ENCODE measurements around the gene TSPAN11.

Gene TSPAN11

GRCh38 chr12:30926243-30927221 lies at the start of gene TSPAN11:
Gene TSPAN11 (plus strand): TSS chr12:30926748. CDS start chr12:30953992, 27,244 bp downstream.
- peak within 1 kb of the TSS; percentile 92 for H3K4me3 ChIP-seq
- peak within 1 kb of the TSS; percentile 89 for H3K9ac ChIP-seq (ENCODE audit: insufficient read length)
- no peak for DNase-seq (ENCODE audit: low read depth, low spot score)
- H3K9me3 ChIP-seq (ENCODE audit: low read depth, low read length), result no peaks in the 10 kb centered on the region
- peak within 1 kb of the TSS; percentile 76 for H3K27ac ChIP-seq
- TF ChIP-seq POLR2AphosphoS5 (IDR thresholded peaks at IDR 0.05; ENCODE audit: borderline replicate concordance, low read depth, low read length) (0 out of 2 replicates have a peak, but pooled peaks have one; percentile 12), EZH2 (IDR thresholded peaks at IDR 0.05) (no peak)
- H3K36me3 ChIP-seq (ENCODE audit: insufficient read depth, low read length), result no peaks in the 10 kb centered on the region

DNA sequence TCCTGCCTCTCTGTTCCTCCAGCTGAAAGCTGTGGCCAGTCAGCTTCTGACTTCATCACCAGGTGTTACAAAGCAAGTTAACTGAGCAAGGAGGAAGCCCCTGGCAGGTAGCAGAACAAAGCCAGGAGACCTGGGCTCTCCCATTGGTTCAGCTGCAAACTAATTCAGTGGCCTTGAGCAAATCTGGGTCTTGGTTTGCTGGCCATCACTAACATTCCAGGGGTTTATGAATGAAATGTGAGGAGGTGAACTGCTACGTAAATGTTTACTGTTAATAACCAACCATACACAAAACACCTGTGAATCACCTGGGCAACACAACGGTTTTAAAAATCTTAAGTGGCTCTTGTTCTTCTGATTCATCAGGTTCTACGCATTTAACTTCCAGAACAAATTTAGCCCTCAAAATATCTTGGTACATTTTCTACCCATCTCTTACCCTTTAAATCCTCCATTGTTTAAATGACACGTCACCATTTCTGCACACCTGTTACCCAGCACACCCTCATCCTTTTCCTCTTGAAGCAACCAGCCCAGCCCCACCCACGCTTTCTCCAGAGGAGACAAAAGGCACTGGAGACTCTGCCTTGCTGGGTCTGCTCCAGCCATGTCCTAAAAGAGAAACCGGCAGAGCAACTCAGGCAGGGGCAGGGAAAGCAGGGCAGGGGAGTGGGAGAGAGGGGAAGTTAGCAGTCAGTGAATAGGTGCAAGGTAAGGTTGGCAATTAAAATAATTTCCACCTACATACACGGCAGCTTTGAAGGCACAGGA lies 49.3 kb upstream of the TSPAN11 start:
- Histone ChIP-seq H3K27ac (no peak overlapping the region), H3K9ac (ENCODE audit: insufficient read length) (no peak overlapping the region), H3K36me3 (ENCODE audit: insufficient read depth, low read length) (no peaks in the 10 kb centered on the region), H3K4me3 (no peak overlapping the region), H3K9me3 (ENCODE audit: low read depth, low read length) (no peaks in the 10 kb centered on the region)
- TF ChIP-seq POLR2AphosphoS5 (IDR thresholded peaks at IDR 0.05; ENCODE audit: borderline replicate concordance, low read depth, low read length) (no peak), EZH2 (IDR thresholded peaks at IDR 0.05) (no peak), FOXP2 (optimal IDR thresholded peaks at IDR 0.05; ENCODE audit: control extremely low read depth, extremely low read length, insufficient read depth) (no peak)
- DNase-seq (ENCODE audit: low read depth, low spot score), result no peak

DNA sequence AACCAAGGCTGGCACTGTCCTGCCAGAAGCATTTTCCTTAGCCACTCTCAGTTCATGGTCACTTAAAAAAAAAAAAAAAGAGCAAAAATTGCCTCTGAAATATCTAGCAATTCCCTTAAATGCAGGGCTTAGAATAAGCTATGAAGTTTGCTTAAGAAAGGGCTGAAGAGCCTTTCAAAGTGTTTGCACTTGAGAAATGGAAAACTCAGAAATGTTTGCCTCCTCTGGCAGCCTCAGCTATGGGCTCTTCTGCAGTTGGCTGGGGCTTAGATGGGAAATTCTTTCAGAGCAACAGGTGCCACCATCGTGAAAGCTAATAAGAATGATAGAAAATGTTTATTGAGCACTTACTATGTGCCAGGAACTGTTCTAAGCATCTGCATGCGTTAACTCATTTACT lies 48.5 kb upstream of the TSPAN11 start:
- no peak overlapping the region for H3K4me3 ChIP-seq
- no peaks in the 10 kb centered on the region for H3K36me3 ChIP-seq (ENCODE audit: insufficient read depth, low read length)
- DNase-seq (ENCODE audit: low read depth, low spot score), result no peak
- no peak overlapping the region for H3K9ac ChIP-seq (ENCODE audit: insufficient read length)
- TF ChIP-seq EZH2 (IDR thresholded peaks at IDR 0.05) (no peak), FOXP2 (optimal IDR thresholded peaks at IDR 0.05; ENCODE audit: control extremely low read depth, extremely low read length, insufficient read depth) (no peak), POLR2AphosphoS5 (IDR thresholded peaks at IDR 0.05; ENCODE audit: borderline replicate concordance, low read depth, low read length) (no peak)
- no peak overlapping the region for H3K27ac ChIP-seq
- no peaks in the 10 kb centered on the region for H3K9me3 ChIP-seq (ENCODE audit: low read depth, low read length)

- TF ChIP-seq FOXP2 (optimal IDR thresholded peaks at IDR 0.05; ENCODE audit: control extremely low read depth, extremely low read length, insufficient read depth) (no peak), EZH2 (IDR thresholded peaks at IDR 0.05) (no peak), POLR2AphosphoS5 (IDR thresholded peaks at IDR 0.05; ENCODE audit: borderline replicate concordance, low read depth, low read length) (no peak)
- Histone ChIP-seq H3K9ac (ENCODE audit: insufficient read length) (no peak overlapping the region), H3K4me3 (no peak overlapping the region), H3K36me3 (ENCODE audit: insufficient read depth, low read length) (no peaks in the 10 kb centered on the region), H3K27ac (no peak overlapping the region), H3K9me3 (ENCODE audit: low read depth, low read length) (no peaks in the 10 kb centered on the region)
- DNase-seq (ENCODE audit: low read depth, low spot score), result no peak
These were observed 46.5 kb upstream of the TSPAN11 start for GRCh38 chr12:30880061-30880460.

- Histone ChIP-seq H3K27ac (no peak overlapping the region), H3K9me3 (ENCODE audit: low read depth, low read length) (no peaks in the 10 kb centered on the region), H3K4me3 (no peak overlapping the region), H3K36me3 (ENCODE audit: insufficient read depth, low read length) (no peaks in the 10 kb centered on the region), H3K9ac (ENCODE audit: insufficient read length) (no peak overlapping the region)
- no peak for DNase-seq (ENCODE audit: low read depth, low spot score)
- no peak for TF ChIP-seq EZH2 (IDR thresholded peaks at IDR 0.05)
- TF ChIP-seq POLR2AphosphoS5 (IDR thresholded peaks at IDR 0.05; ENCODE audit: borderline replicate concordance, low read depth, low read length), result no peak
- no peak for TF ChIP-seq FOXP2 (optimal IDR thresholded peaks at IDR 0.05; ENCODE audit: control extremely low read depth, extremely low read length, insufficient read depth)
These were observed 45.7 kb upstream of the TSPAN11 start for GRCh38 chr12:30880813-30881212.

GRCh38 chr12:30882706-30883105 lies 43.8 kb upstream of the TSPAN11 start:
- H3K36me3 ChIP-seq (ENCODE audit: insufficient read depth, low read length), result no peaks in the 10 kb centered on the region
- H3K4me3 ChIP-seq, result no peak overlapping the region
- no peak for TF ChIP-seq POLR2AphosphoS5 (IDR thresholded peaks at IDR 0.05; ENCODE audit: borderline replicate concordance, low read depth, low read length)
- TF ChIP-seq FOXP2 (optimal IDR thresholded peaks at IDR 0.05; ENCODE audit: control extremely low read depth, extremely low read length, insufficient read depth), result no peak
- no peak for TF ChIP-seq EZH2 (IDR thresholded peaks at IDR 0.05)
- no peak overlapping the region for H3K9ac ChIP-seq (ENCODE audit: insufficient read length)
- DNase-seq (ENCODE audit: low read depth, low spot score), result no peak
- no peak overlapping the region for H3K27ac ChIP-seq
- H3K9me3 ChIP-seq (ENCODE audit: low read depth, low read length), result no peaks in the 10 kb centered on the region; the same call in 1 of the 2 replicates

DNA sequence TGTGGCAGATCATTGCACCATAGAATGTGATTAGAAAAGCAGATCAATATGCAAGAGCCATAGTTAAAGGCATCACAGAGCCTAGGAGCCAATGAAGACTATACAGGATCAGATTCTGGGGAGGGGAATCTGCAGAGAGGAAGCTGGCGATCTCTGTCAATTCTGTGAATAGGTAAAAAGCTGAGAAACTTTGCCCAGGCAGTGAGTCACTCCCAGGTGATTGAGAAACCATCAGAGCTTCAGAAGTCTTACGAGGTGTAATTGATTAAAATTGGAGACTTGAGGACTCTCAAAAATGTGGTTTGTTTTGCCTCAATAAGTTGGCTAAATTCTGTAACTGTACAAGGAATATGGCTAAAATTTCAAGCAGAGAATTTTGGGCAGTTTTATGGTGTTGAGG lies 41.7 kb upstream of the TSPAN11 start:
- DNase-seq (ENCODE audit: low read depth, low spot score), result no peak
- Histone ChIP-seq H3K9ac (ENCODE audit: insufficient read length) (no peak overlapping the region), H3K27ac (no peak overlapping the region), H3K36me3 (ENCODE audit: insufficient read depth, low read length) (no peaks in the 10 kb centered on the region), H3K4me3 (no peak overlapping the region), H3K9me3 (ENCODE audit: low read depth, low read length) (no peaks in the 10 kb centered on the region; the same call in 1 of the 2 replicates)
- no peak for TF ChIP-seq EZH2 (IDR thresholded peaks at IDR 0.05)
- no peak for TF ChIP-seq FOXP2 (optimal IDR thresholded peaks at IDR 0.05; ENCODE audit: control extremely low read depth, extremely low read length, insufficient read depth)
- TF ChIP-seq POLR2AphosphoS5 (IDR thresholded peaks at IDR 0.05; ENCODE audit: borderline replicate concordance, low read depth, low read length), result no peak

DNA sequence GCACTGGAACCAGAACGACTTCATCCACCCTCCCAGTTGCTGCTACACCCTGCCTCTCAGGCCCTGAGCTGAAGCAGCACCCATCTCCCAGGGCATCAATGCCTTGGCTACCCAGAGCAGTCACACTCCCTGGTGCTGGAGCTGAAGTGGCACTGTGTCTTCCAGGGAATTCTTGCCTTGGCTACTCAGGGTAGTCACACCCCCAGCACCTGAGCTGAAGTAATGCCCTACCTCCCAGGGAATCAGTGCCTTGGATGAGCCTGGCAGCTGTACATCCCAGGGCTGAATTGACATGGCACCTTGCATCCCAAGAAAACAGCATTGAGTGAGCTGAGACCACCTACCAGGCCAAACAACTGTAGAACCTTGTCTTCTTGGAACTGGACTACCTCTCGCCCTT lies 41.2 kb upstream of the TSPAN11 start:
- TF ChIP-seq FOXP2 (optimal IDR thresholded peaks at IDR 0.05; ENCODE audit: control extremely low read depth, extremely low read length, insufficient read depth) (no peak), POLR2AphosphoS5 (IDR thresholded peaks at IDR 0.05; ENCODE audit: borderline replicate concordance, low read depth, low read length) (no peak), EZH2 (IDR thresholded peaks at IDR 0.05) (no peak)
- Histone ChIP-seq H3K36me3 (ENCODE audit: insufficient read depth, low read length) (no peaks in the 10 kb centered on the region), H3K9me3 (ENCODE audit: low read depth, low read length) (no peaks in the 10 kb centered on the region; the same call in 1 of the 2 replicates), H3K9ac (ENCODE audit: insufficient read length) (no peak overlapping the region), H3K4me3 (no peak overlapping the region), H3K27ac (no peak overlapping the region)
- DNase-seq (ENCODE audit: low read depth, low spot score), result no peak
